ENCODE data around the gene WDR17.
"Not testable (repeated sequence)": the region's sequence is repeated elsewhere in the genome, so short reads cannot be mapped to it uniquely, and the experiment has no call there.

WDR17 gene

DNA sequence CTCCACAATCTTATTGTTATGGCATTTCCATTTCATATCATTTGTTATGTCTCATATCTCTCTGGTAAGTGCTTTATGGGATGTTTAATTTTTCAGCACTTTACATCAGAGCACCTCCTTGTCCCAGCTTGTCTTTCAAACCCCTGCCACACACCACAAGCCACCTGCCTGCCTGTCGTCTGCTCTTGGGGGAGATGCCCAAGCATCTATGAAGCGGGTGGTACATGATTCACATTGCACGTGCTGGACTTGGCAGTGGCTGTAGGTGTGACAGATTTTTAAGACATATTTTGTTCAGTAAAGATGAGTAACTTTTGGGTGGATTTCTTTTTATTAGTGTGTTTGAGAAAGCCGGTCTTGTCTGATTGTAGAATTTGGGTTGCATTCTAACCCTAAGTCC, 143.9 kb downstream of the WDR17 start:
- H3K27ac ChIP-seq, result no peak overlapping the region
- no peaks in the 10 kb centered on the region for H3K9me3 ChIP-seq
- TF ChIP-seq, protein P1, sequence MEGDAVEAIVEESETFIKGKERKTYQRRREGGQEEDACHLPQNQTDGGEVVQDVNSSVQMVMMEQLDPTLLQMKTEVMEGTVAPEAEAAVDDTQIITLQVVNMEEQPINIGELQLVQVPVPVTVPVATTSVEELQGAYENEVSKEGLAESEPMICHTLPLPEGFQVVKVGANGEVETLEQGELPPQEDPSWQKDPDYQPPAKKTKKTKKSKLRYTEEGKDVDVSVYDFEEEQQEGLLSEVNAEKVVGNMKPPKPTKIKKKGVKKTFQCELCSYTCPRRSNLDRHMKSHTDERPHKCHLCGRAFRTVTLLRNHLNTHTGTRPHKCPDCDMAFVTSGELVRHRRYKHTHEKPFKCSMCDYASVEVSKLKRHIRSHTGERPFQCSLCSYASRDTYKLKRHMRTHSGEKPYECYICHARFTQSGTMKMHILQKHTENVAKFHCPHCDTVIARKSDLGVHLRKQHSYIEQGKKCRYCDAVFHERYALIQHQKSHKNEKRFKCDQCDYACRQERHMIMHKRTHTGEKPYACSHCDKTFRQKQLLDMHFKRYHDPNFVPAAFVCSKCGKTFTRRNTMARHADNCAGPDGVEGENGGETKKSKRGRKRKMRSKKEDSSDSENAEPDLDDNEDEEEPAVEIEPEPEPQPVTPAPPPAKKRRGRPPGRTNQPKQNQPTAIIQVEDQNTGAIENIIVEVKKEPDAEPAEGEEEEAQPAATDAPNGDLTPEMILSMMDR (IDR thresholded peaks at IDR 0.05), result no peak
- H3K4me3 ChIP-seq (ENCODE audit: low read depth in 1 of 2, low read length in 1 of 2), result no peak overlapping the region
- H3K36me3 ChIP-seq, result no peaks in the 10 kb centered on the region
- H3K27me3 ChIP-seq, result no peaks in the 10 kb centered on the region
- no peaks in the 10 kb centered on the region for H3K4me1 ChIP-seq (ENCODE audit: control insufficient read depth in 1 of 2, insufficient read depth in 1 of 2, low read depth in 1 of 2, low read length in 1 of 2)

DNA sequence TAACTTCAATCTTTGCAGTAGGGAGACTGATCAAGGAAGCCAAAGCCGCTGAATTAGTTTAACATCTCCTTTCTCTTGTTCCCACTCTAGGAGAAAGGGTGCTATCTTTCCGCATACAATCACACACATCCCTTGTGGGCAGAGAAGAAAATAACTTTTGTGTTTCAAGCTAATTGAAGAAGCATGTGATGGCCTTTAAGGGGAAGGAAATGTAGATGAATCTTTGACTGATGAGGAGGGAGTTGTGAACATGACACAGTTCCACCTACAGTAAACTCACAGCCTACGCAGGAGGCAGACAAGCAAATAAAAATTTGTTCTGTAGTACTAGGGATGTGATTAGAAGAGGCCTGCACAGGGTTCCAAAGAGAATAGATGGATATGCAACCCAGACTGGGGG, 144.5 kb downstream of the WDR17 start:
- Histone ChIP-seq H3K4me3 (ENCODE audit: low read depth in 1 of 2, low read length in 1 of 2) (no peak overlapping the region), H3K27ac (no peak overlapping the region), H3K9me3 (no peaks in the 10 kb centered on the region), H3K27me3 (no peaks in the 10 kb centered on the region), H3K36me3 (no peaks in the 10 kb centered on the region), H3K4me1 (ENCODE audit: control insufficient read depth in 1 of 2, insufficient read depth in 1 of 2, low read depth in 1 of 2, low read length in 1 of 2) (no peaks in the 10 kb centered on the region)
- TF ChIP-seq, protein P1 (IDR thresholded peaks at IDR 0.05), result no peak

DNA sequence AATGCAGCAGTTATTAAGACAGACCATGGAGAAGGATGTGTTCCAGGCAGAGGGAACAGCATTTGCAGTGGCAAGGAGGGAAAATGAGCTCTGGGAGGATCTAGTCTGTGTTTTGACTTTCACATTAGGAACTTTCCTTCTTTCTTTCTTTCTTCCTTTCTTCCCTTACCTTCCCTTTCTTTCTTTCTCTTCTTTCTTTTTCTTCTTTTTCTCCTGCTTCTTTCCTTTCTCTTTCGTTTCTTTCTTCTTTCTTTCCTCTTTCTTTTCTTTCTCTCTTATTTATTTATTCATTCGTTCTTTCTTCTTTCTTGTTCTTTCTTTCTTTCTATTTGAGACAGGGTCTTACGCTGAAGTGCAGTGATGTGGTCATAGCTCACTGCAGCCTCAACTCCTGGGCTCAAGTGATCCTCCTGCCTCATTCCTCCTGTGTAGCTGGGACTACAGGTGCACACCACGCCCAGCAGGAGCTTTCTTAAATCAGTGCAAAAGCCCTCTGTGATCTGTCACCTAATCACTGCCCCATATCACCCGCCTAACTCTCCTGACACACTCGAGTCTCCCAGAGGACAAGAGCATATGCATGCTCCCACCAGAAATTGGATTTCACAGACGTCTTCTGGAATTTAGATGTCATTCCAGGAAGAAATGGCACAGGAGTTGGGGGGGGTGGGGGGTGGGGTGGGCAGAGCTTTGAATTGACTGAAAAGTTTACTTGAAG, 145.1 kb downstream of the WDR17 start:
- Histone ChIP-seq H3K9me3 (no peaks in the 10 kb centered on the region), H3K36me3 (no peaks in the 10 kb centered on the region), H3K4me3 (ENCODE audit: low read depth in 1 of 2, low read length in 1 of 2) (no peak overlapping the region), H3K4me1 (ENCODE audit: control insufficient read depth in 1 of 2, insufficient read depth in 1 of 2, low read depth in 1 of 2, low read length in 1 of 2) (no peaks in the 10 kb centered on the region), H3K27me3 (no peaks in the 10 kb centered on the region), H3K27ac (no peak overlapping the region)
- TF ChIP-seq, protein P1 (IDR thresholded peaks at IDR 0.05), result no peak

DNA sequence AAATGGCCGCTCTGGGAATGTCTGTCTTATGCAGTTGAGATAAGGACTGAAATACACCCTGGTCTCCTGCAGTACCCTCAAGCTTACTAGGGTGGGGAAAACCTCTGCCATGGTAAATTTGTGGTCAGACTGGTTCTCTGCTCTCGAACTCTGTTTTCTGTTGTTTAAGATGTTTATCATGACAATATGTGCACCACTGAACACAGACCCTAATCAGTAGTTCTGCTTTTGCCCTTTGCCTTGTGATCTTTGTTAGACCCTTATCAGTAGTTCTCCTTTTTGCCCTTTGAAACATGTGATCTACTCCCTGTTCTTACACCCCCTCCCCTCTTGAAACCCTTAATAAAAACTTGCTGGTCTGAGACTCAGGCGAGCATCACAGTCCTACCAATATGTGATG, 146.7 kb downstream of the WDR17 start:
- not testable (repeated sequence) for H3K27ac ChIP-seq; H3K9me3 ChIP-seq; H3K27me3 ChIP-seq; H3K4me1 ChIP-seq (ENCODE audit: control insufficient read depth in 1 of 2, insufficient read depth in 1 of 2, low read depth in 1 of 2, low read length in 1 of 2); H3K4me3 ChIP-seq (ENCODE audit: low read depth in 1 of 2, low read length in 1 of 2); H3K36me3 ChIP-seq

DNA sequence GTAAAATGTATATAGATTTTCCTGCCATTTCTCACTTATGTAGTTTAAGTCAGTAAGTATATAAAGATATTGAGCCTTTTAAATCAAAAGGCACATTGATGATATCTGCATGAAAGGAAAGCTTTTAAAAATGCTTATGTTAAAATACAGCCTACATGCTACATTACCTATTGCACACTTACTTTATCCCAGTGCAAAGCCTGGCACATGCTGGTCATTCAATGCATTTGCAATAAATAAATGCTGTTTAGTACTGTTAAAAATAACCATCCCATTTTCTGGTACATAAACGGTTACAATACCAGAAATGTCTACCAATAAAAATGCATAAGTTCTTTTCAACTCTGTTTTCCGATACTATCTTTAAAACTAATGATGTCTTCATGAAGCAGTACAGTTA, 151.9 kb downstream of the WDR17 start:
- no peaks in the 10 kb centered on the region for H3K36me3 ChIP-seq
- TF ChIP-seq, protein P1 (IDR thresholded peaks at IDR 0.05), result no peak
- no peaks in the 10 kb centered on the region for H3K27me3 ChIP-seq
- H3K4me3 ChIP-seq (ENCODE audit: low read depth in 1 of 2, low read length in 1 of 2), result no peak overlapping the region
- no peaks in the 10 kb centered on the region for H3K9me3 ChIP-seq
- H3K4me1 ChIP-seq (ENCODE audit: control insufficient read depth in 1 of 2, insufficient read depth in 1 of 2, low read depth in 1 of 2, low read length in 1 of 2), result no peaks in the 10 kb centered on the region
- H3K27ac ChIP-seq, result no peak overlapping the region

DNA sequence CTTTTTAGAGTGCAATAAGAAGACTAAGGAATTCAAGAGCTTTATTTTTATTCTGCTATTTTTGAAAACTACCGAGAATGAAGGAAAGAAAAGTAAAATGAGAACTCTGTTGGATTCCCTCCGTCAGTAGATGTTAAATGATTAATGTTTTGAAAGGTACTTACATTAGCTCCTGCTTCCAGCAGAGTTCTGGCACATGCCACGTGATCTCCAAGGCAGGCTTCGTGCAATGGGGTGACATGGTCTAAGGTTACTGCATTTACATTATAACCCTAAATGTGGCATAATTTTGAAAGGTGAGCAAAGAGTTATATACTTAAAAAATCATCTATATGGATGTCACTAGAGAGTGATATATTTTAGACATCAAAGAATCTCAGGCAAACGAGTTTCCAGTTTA, 156.5 kb downstream of the WDR17 start:
- Histone ChIP-seq H3K36me3 (no peaks in the 10 kb centered on the region), H3K9me3 (no peaks in the 10 kb centered on the region), H3K4me3 (ENCODE audit: low read depth in 1 of 2, low read length in 1 of 2) (no peak overlapping the region), H3K27me3 (no peaks in the 10 kb centered on the region), H3K27ac (no peak overlapping the region), H3K4me1 (ENCODE audit: control insufficient read depth in 1 of 2, insufficient read depth in 1 of 2, low read depth in 1 of 2, low read length in 1 of 2) (no peaks in the 10 kb centered on the region)
- TF ChIP-seq, protein P1 (IDR thresholded peaks at IDR 0.05), result no peak

All from neutrophil (primary cell).